NCI-H1092 treated with DMSO at 0.1 percent for 48 hours (cell line): ENCODE results near the gene STK38.
"Not testable (repeated sequence)": the region's sequence is repeated elsewhere in the genome, so short reads cannot be mapped to it uniquely, and the experiment has no call there.

Experiments used
- DNase-seq: peaks from one replicate; lab custom pipeline; 2025; lab: John Stamatoyannopoulos, UW

Gene STK38

DNA sequence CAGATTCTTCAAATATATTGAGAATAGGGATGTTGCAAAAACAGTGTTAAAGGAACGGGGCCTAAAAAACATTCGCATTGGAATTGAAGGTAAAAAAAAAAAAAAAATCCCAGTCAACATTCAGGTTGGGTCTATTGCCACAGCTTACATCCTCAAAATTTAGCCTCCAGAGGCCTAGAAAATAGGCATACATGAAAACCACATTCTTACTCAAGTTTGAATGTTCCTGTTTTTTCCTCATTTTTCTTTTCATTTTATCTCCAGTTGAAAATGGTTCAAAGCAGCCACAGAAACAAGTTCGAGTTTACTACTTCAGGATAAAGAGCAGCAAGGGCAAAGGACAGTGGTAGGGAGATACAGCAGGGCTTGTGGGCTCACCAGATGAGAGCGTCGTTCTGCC is 62.5 kb downstream of the STK38 start:
- DNase-seq = no peak

DNA sequence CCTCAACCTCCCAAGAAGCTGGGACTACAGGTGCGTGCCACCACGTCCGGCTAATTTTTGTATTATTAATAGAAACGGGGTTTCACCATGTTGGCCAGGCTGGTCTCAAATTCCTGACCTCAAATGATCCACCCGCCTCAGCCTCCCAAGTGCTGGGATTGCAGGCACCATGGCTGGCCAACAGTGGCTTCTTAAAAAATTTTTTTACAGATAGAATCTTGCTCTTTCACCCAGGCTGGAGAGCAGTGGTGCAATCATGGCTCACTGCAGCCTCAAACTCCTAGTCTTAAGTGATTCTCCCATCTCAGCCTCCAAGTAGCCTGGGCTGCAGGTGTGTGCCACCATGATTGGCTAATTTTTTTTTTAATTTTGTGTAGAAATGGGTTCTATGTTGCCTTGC is 64.0 kb downstream of the STK38 start:
- not testable (repeated sequence) for DNase-seq

GRCh38 chr6:36479256-36479655 is 68.0 kb downstream of the STK38 start:
- DNase-seq = no peak

GRCh38 chr6:36478051-36478526 is 69.2 kb downstream of the STK38 start:
- DNase-seq = no peak

DNA sequence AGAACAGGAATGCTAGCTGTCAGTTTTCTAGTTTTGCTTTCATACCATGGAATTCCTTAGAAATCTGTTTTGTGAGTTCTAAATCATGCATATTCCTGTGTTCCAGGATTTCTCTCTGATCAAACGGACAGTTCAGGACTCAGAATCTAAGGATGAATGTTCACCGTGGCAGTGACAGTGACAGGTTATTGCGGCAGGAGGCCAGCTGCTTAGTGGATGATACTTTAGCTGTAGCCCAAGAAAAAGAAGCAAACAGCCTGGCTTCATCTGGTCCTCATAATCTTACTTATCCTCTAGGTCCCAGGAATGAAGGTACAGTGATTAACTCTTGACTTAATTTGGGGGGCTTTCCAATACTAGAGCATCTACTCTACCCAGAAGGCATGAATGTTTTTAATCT is 77.3 kb downstream of the STK38 start:
- DNase-seq = no peak

DNA sequence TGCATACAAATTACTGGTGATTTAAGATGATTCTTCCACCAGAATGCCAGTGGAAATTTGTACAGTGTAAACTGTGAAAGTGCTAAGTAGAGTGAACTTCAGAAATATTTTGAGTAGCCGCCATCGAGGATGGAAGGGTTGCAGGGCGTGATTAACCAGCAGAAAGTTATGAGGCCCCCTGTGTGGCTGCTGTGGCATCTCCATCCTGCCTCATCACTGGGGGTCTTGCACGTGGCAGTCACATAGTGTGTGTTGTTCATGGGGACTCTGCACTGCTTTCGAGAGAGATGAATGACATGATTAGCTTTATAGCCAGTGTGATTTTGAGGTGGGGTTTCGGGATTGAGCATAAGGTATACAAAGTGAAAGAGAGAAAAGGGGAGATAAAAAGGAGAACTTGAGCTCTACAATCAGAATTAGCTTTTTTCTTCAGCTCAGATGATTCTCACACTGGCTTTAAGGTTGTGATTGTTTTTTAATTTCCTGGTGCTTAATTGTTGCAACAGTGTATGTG is 78.1 kb downstream of the STK38 start:
- no peak for DNase-seq

DNA sequence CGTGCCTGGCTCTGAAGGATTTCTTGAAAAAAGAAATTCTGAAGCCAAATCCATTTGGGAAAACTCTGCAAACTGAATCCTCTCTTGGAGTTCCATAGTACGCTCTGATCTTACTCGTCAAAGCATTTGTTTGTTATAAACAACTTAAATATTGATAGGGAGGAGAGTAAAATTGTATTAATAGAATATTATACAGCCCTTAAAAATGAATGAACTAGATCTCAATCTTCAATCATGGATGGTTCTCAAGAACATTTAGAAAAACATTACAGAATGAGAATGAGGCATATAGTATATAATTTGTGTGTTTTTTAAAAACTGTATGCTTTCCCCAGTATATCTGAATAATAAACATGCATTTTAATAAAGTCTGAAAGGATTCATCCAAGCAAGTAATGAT is 79.7 kb downstream of the STK38 start:
- DNase-seq = no peak

GRCh38 chr6:36464233-36464632 is 83.0 kb downstream of the STK38 start:
- no peak for DNase-seq

DNA sequence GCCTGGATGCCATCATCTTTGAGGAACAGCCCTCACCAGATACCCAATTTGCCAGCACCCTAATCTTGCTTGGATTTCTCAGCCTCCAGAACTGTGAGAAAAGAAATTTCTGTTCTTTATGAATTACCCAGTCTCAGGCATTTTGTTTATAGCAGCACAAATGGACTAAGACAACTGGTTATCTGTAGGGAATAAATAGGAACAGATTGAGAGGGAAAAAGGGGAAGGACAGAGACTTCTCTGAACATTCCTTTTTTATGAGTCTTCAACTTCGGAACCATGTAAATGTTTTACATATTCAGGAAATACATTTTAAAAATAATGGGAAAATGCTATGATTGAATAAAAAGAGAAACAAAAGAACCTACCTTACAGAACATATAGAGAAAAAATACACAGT is 83.6 kb downstream of the STK38 start:
- no peak for DNase-seq

DNA sequence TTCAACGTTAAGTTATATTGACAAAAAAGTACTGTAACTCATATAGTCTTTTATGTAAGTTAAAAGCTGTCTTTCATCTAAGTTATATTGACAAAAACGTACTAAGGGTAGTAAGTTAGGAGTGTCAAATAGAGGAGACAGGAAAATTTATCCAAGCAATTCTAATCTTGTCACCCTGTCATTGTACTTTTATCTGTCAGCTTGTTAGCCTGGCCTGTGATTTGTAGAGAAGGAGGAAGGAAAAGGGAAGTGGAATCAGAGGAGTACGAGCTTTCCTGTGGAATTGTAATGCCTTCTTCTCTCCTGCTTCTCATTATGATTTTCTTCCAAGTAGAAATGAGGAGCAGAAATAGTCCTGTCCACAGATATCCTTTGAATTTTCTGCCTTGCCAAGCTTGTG is 85.6 kb downstream of the STK38 start:
- DNase-seq = no peak

DNA sequence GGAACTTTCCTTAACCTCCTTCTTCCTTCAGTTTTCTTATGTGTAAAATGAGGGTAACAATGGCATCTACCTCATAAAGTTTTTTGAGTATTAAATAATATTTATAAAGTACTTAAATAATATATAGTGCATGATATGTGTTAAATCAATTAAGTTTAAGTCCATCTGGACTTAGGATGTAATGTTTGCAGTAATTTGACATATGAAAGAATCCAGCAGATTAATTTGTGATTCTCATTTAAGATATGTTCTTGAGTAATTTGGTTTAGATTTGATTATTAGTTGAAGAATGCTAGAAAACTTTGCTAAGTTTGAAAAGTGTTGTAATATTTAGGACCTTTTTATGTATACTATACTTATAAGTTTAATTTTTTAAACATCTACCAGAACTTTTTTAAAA is 86.4 kb downstream of the STK38 start:
- DNase-seq = no peak

DNA sequence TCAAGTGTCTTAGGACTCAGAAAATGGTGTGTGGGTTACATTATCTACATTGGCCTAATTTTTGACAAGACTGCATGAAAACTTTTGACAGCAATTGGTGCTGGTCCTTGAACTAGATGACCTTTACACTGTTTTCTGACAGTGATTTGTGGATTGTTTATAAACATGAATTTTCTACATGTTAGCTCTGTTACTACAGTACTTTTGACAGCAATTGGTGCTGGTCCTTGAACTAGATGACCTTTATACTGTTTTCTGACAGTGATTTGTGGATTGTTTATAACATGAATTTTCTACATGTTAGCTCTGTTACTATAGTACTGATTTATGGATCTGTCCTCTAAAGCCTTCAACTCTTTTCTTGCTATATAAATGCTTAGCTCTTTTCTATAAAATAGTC is 87.8 kb downstream of the STK38 start:
- DNase-seq = no peak

GRCh38 chr6:36455486-36456027 is 91.7 kb downstream of the STK38 start:
- DNase-seq = no peak

DNA sequence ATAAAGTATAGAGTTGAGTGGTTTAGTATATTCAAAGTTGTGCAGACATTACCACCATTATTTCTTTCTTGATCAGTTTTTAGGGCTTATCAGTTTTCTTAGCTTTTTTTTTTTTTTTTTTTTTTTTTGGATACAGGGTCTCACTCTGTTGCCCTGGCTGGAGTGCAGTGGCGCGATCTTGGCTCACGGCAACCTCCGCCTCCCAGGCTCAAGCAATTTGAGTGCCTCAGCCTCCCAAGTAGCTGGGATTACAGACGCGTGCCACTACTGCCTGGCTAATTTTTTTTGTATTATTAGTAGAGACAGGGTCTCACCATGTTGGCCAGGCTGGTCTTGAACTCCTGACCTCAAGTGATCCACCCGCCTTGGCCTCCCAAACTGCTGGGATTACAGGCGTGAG is 94.4 kb downstream of the STK38 start:
- not testable (repeated sequence) for DNase-seq

GRCh38 chr6:36449173-36449572 is 98.1 kb downstream of the STK38 start:
- DNase-seq = not testable (repeated sequence)

- DNase-seq = no peak
Measured at GRCh38 chr6:36445621-36446020, 101.7 kb downstream of the STK38 start.

GRCh38 chr6:36444470-36444869 is 102.8 kb downstream of the STK38 start:
- no peak for DNase-seq
